GM18505 (cell line): ENCODE results near the gene TAF3.

Experiments
- ATAC-seq: cut with Tn5 transposase; IDR thresholded peaks from one replicate; pipeline ENCODE4 v1.9.1; 2021; ENCODE audit not compliant: unreplicated experiment
- POLR2A ChIP-seq: IDR thresholded peaks from 4 replicates; pipeline ENCODE4 v1.6.1; 2011; ENCODE audit warnings: borderline replicate concordance; ENCODE audit not compliant: insufficient read depth, insufficient read length; ENCODE audit errors: extremely low read depth

TAF3 gene

GRCh38 chr10:7833210-7833609 lies 14.9 kb downstream of the TAF3 start:
- ATAC-seq = no peak
- TF ChIP-seq POLR2A = no peak

- no peak for ATAC-seq
These were observed 16.0 kb downstream of the TAF3 start for GRCh38 chr10:7834262-7834661.

GRCh38 chr10:7836571-7836970 lies 18.3 kb downstream of the TAF3 start:
- TF ChIP-seq POLR2A = no peak
- ATAC-seq = no peak

More at GRCh38 chr10:7834262-7834661, 16.0 kb downstream of the TAF3 start:
- no peak for TF ChIP-seq POLR2A

- no peak for TF ChIP-seq POLR2A
- ATAC-seq = no peak
These were observed 28.3 kb downstream of the TAF3 start for GRCh38 chr10:7846591-7846990.

- ATAC-seq = no peak
- TF ChIP-seq POLR2A = no peak
These were observed 35.0 kb downstream of the TAF3 start for GRCh38 chr10:7853226-7853842.

GRCh38 chr10:7853890-7854289 lies 35.6 kb downstream of the TAF3 start:
- no peak for ATAC-seq

GRCh38 chr10:7855205-7855604 lies 36.9 kb downstream of the TAF3 start:
- ATAC-seq = no peak
- no peak for TF ChIP-seq POLR2A

More at GRCh38 chr10:7853890-7854289, 35.6 kb downstream of the TAF3 start:
- no peak for TF ChIP-seq POLR2A

GRCh38 chr10:7856678-7857077 lies 38.4 kb downstream of the TAF3 start:
- no peak for ATAC-seq
- TF ChIP-seq POLR2A = no peak

GRCh38 chr10:7857262-7857661 lies 39.0 kb downstream of the TAF3 start:
- ATAC-seq = no peak
- TF ChIP-seq POLR2A = no peak

- ATAC-seq = no peak
These were observed 43.3 kb downstream of the TAF3 start for GRCh38 chr10:7861509-7862120.

GRCh38 chr10:7862121-7862514 lies 43.8 kb downstream of the TAF3 start:
- no peak for TF ChIP-seq POLR2A
- no peak for ATAC-seq

More at GRCh38 chr10:7861509-7862120, 43.3 kb downstream of the TAF3 start:
- TF ChIP-seq POLR2A = no peak

GRCh38 chr10:7866176-7866575 lies 47.9 kb downstream of the TAF3 start:
- no peak for ATAC-seq
- no peak for TF ChIP-seq POLR2A

- ATAC-seq = no peak
- TF ChIP-seq POLR2A = no peak
These were observed 53.7 kb downstream of the TAF3 start for GRCh38 chr10:7872041-7872442.

GRCh38 chr10:7874864-7875263 lies 56.6 kb downstream of the TAF3 start:
- no peak for ATAC-seq
- no peak for TF ChIP-seq POLR2A
